GM18505 (cell line): ENCODE results near the gene NRROS.

Experiments
- ATAC-seq: cut with Tn5 transposase; IDR thresholded peaks from one replicate; pipeline ENCODE4 v1.9.1; 2021; ENCODE audit not compliant: unreplicated experiment
- POLR2A ChIP-seq: IDR thresholded peaks from 4 replicates; pipeline ENCODE4 v1.6.1; 2011; ENCODE audit warnings: borderline replicate concordance; ENCODE audit not compliant: insufficient read depth, insufficient read length; ENCODE audit errors: extremely low read depth

Gene NRROS

DNA sequence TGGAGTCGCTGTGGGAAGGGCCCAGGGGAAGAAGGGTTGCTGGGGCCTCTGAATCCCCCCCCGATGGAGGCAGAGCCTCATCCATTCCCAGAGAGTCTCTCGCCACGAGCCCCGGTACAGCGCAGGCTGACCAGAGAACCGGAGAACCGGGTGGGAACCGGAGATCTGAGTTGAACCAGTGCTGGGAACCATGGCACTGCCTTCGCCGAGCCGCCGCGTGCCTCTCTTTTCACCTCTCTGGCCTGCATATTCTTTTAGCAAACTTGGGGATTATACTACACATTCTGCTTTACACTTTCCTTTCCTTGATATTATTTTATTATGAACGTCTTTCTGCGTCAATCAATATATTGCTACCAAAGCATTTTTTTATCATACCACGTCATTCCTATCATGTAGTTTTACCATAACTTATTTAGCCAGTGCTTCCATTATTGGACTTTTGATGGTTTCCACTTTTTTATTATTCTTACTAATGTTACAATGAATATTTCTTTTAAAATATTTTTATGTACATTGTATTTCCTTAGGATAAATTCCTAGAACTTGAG, 7.2 kb downstream of the NRROS start:
- no peak for TF ChIP-seq POLR2A
- ATAC-seq: no peak

DNA sequence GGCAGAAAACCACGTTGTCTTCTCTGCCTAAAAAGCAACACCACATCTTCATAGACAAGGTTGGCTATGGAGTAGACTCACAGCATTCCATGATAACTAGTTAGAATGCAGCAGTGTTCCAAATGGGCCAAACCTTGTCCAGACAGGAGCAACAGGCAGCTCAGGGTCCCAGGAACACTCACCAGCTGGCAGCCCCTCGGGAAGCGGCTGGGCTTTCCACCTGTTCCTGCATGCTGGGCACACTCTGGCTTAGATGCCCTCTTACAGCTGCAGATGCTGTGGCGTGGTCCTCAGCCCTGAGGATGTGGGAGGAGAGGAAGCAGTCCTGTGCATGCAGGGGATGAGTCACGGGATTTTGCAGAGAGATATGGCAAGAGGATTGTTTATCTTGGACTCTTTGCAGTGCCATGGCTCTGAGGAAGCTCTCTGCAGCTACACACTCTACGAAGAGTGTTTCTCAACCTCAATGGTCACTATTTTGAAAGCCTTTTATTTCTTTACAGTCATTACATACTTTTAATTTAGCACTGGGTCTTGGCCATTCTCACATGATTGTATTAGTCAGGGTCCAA, 11.3 kb downstream of the NRROS start:
- TF ChIP-seq POLR2A: no peak
- ATAC-seq: no peak

DNA sequence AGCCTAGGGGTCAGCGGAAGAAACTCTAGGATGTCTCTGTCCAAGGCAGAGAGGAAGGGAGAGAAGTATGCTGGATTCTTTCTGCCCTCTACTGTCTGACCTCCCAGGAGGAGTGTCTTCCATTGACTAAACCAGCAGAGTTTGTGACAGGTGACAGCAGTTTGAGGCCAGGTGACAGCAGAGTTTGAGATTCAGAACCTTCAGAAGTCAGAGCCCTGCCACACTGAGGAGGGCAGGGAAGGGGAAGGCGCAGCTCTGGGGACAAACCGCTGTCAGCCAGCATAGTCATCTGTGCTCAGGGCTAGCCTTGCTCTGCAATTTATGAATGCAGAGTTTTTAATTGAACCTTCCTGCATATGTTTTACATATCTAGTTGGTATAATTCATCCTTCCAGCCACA, 12.3 kb downstream of the NRROS start:
- ATAC-seq: no peak
- TF ChIP-seq POLR2A: no peak

DNA sequence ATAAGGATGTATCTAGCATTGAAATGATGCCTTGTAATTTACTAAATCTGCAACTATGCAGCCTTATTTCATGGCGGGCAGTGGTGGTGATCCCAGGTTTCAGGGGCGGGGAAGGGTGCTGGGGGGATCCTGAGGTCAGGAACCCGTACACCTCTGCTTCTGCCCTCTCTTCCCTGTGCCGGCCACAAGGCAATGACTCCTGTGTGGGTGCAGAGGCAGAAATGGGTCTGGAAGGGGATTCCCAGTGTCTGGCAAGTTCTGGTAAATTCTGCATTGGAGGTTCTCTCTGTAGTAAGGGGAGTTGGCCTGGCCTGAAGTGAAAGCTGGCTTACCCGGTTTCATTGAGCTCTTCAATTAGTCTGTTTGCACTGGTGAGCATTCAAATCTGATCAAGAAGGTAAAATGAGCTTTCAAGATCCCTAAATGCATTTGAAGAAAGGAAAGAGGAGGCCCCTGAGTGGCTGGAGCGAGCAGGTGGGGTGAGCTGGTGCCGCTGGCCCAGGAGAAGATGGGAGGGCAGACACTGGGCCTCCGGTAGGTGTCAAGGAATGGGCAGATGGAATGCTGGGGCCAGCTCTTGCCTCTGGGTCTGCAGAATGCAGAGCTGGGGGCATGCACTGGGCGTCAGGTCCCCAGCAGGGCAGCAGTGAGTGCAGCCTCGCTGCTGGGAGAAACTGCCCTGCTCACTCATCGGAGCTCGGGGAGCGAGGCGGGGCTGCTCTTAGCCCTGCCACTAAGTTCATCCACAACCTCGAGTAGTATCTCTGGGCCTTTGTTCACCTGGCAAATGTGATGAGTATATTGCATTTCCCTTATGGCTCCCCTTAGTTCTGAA, 13.7 kb downstream of the NRROS start:
- TF ChIP-seq POLR2A: no peak
- no peak for ATAC-seq

DNA sequence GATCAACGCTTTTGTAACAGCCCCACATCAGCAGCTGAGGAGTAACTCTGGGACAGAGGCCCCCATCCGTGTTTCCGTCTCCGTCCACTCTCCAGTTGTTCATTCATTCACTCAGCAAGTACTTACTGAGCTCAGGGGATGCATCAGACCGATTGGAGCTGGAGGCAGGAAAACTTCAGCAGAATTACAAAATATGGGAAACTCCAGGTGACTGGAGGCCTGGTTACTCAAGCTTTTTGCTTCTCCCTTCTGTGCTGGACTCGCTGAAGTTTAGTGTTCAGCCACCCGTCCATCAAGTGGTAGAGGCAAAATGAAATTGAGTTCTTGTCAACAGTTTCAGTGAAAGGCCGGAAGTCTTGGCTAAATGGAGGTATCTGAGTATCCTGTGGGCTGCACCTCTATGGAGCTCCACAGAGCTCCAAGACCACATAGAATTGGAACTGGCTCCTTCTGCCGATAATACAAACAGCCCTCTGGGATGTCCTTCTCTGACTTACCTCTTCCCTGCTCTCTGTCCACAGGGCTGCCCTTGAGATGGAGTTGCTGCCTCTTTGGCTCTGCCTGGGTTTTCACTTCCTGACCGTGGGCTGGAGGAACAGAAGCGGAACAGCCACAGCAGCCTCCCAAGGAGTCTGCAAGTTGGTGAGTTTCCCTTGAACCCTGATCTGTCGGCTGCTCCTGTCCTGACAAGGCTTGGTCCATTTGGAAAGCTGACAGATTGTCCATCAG, 14.7 kb downstream of the NRROS start:
- no peak for ATAC-seq
- TF ChIP-seq POLR2A: no peak

DNA sequence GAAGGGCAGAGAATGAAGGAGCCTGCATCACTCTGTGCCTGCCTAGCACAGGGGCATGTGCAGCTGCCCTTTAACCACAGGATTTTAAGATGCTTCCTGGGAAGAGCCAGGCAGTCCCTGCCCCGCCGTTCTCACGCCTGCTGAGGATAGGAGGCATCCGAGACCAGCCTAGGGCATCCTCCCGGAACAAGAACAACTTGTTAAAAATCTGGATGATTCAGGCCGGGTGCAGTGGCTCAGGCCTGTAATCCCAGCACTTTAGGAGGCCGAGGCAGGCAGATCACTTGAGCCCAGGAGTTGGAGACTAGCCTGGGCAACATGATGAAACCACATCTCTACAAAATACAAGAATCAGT, 15.2 kb downstream of the NRROS start:
- TF ChIP-seq POLR2A: no peak
- no peak for ATAC-seq

GRCh38 chr3:196655496-196655895, 16.0 kb downstream of the NRROS start:
- TF ChIP-seq POLR2A: no peak
- no peak for ATAC-seq

- no peak for ATAC-seq
Measured at GRCh38 chr3:196656213-196656612, 16.7 kb downstream of the NRROS start.

GRCh38 chr3:196659901-196660351, 20.4 kb downstream of the NRROS start:
- no peak for TF ChIP-seq POLR2A
- no peak for ATAC-seq

More at GRCh38 chr3:196656213-196656612, 16.7 kb downstream of the NRROS start:
- TF ChIP-seq POLR2A: no peak

DNA sequence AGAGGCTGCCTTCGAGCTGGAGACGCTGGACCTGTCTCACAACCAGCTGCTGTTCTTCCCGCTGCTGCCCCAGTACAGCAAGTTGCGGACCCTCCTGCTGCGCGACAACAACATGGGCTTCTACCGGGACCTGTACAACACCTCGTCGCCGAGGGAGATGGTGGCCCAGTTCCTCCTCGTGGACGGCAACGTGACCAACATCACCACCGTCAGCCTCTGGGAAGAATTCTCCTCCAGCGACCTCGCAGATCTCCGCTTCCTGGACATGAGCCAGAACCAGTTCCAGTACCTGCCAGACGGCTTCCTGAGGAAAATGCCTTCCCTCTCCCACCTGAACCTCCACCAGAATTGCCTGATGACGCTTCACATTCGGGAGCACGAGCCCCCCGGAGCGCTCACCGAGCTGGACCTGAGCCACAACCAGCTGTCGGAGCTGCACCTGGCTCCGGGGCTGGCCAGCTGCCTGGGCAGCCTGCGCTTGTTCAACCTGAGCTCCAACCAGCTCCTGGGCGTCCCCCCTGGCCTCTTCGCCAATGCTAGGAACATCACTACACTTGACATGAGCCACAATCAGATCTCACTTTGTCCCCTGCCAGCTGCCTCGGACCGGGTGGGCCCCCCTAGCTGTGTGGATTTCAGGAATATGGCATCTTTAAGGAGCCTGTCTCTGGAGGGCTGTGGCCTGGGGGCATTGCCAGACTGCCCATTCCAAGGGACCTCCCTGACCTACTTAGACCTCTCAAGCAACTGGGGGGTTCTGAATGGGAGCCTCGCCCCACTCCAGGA, 21.1 kb downstream of the NRROS start:
- no peak for TF ChIP-seq POLR2A
- ATAC-seq: no peak

DNA sequence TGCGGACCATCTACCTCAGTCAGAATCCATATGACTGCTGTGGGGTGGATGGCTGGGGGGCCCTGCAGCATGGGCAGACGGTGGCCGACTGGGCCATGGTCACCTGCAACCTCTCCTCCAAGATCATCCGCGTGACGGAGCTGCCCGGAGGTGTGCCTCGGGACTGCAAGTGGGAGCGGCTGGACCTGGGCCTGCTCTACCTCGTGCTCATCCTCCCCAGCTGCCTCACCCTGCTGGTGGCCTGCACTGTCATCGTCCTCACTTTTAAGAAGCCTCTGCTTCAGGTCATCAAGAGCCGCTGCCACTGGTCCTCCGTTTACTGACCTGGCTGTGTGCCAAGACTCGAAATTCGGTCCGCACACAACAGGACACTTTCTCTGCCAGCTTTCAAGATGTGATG, 21.9 kb downstream of the NRROS start:
- ATAC-seq: no peak
- TF ChIP-seq POLR2A: no peak

GRCh38 chr3:196662033-196662432, 22.5 kb downstream of the NRROS start:
- no peak for TF ChIP-seq POLR2A
- ATAC-seq: no peak
